Right atrium auricular region (tissue), 2 donors: ENCODE results near the gene DHODH. TPM values are rescaled to one million over a fixed set of nuclear protein-coding genes. Genes with fewer than 3 reads are reported as not detected.

ENCODE experiments used
- DNase-seq: peaks from one replicate; pipeline ENCODE4 v3.0.0-alpha.2; 2019; ENCODE audit warnings: low spot score
- H3K27ac ChIP-seq, 2 donors: fragments of 200-600 bp; sonication (generic); 1 replicate in 1 of 2; 2 replicates in 1 of 2; pipeline ENCODE4 v1.5.1; 2016 to 2019
- H3K27me3 ChIP-seq, 2 donors: fragments of 200-600 bp; sonication (generic); one replicate each; pipeline versions ENCODE4 v1.5.1 to v1.6.0; 2017 to 2019
- H3K36me3 ChIP-seq: fragments of 200-600 bp; sonication (generic); one replicate; pipeline ENCODE4 v1.5.1; 2016
- H3K4me1 ChIP-seq, 2 donors: fragments of 200-600 bp; sonication (generic); one replicate each; pipeline versions ENCODE4 v1.5.1 to v1.6.0; 2017 to 2019
- H3K4me3 ChIP-seq, 2 donors: fragments of 200-600 bp; sonication (generic); 1 replicate in 1 of 2; 2 replicates in 1 of 2; pipeline ENCODE4 v1.5.1; 2017 to 2019; ENCODE audit warnings: mild to moderate bottlenecking in 1 of 2, moderate library complexity in 1 of 2
- H3K9me3 ChIP-seq, 2 donors: fragments of 200-600 bp; sonication (generic); one replicate each; pipeline ENCODE4 v1.5.1; 2019
- CTCF ChIP-seq, 2 donors: fragments of 200-600 bp; sonication (generic); IDR thresholded peaks; one replicate each; pipeline ENCODE4 v1.5.1; 2019; ENCODE audit warnings: antibody characterized with exemption in 2 of 2
- total RNA-seq, 2 donors: library from RNA; depleted of rRNA; stranded (reverse); fragments of >200 nt; gene quantifications; one replicate each; pipeline ENCODE4 v1.1.0, GENCODE V29; 2016

DHODH gene
- 10 to 100 TPM; 39.4 to 52.0 TPM for total RNA-seq

GRCh38 chr16:72008424-72009216 lies at the start of gene DHODH:
TSS of gene DHODH (plus strand) at chr16:72008744. CDS start at chr16:72008765, 21 bp downstream.
- Histone ChIP-seq H3K36me3 (peaks cover 8% of the 10 kb centered on the region), H3K27ac (peak within 1 kb of the TSS; percentile 68 to 74), H3K4me3 (peak within 1 kb of the TSS; percentile 85 to 89), H3K4me1 (peaks cover 0 to 30% of the 10 kb centered on the region in 2 donors), H3K9me3 (no peaks in the 10 kb centered on the region), H3K27me3 (no peaks in the 10 kb centered on the region)
- peak in 1 of 2 donors; percentile 27 for TF ChIP-seq CTCF (IDR thresholded peaks at IDR 0.05)
- peak; percentile 97 for DNase-seq

- DNase-seq = peak; percentile 91
- H3K9me3 ChIP-seq = no peaks in the 10 kb centered on the region
- H3K36me3 ChIP-seq = no peaks in the 10 kb centered on the region
- TF ChIP-seq CTCF (IDR thresholded peaks at IDR 0.05) = peak; percentile 50 to 85
- no peaks in the 10 kb centered on the region for H3K4me1 ChIP-seq
- no peaks in the 10 kb centered on the region for H3K27me3 ChIP-seq
- no peak overlapping the region for H3K4me3 ChIP-seq
- no peak overlapping the region for H3K27ac ChIP-seq
Observed at GRCh38 chr16:71961066-71962039, 47.2 kb upstream of the DHODH start.

- H3K27ac ChIP-seq = no peak overlapping the region
- DNase-seq = no peak
- H3K36me3 ChIP-seq = no peaks in the 10 kb centered on the region
- TF ChIP-seq CTCF (IDR thresholded peaks at IDR 0.05) = no peak
- no peaks in the 10 kb centered on the region for H3K27me3 ChIP-seq
- no peaks in the 10 kb centered on the region for H3K9me3 ChIP-seq
- H3K4me3 ChIP-seq = no peak overlapping the region
- H3K4me1 ChIP-seq = no peaks in the 10 kb centered on the region
Observed at GRCh38 chr16:71963125-71963875, 45.2 kb upstream of the DHODH start.

GRCh38 chr16:71965223-71965622 lies 43.3 kb upstream of the DHODH start:
- H3K36me3 ChIP-seq = no peaks in the 10 kb centered on the region
- no peaks in the 10 kb centered on the region for H3K27me3 ChIP-seq
- H3K4me1 ChIP-seq = no peaks in the 10 kb centered on the region
- no peak overlapping the region for H3K4me3 ChIP-seq
- no peaks in the 10 kb centered on the region for H3K9me3 ChIP-seq
- TF ChIP-seq CTCF (IDR thresholded peaks at IDR 0.05) = no peak
- no peak overlapping the region for H3K27ac ChIP-seq
- DNase-seq = no peak

GRCh38 chr16:71966932-71967331 lies 41.6 kb upstream of the DHODH start:
- Histone ChIP-seq H3K4me1 (no peaks in the 10 kb centered on the region), H3K36me3 (no peaks in the 10 kb centered on the region), H3K27ac (no peak overlapping the region), H3K9me3 (no peaks in the 10 kb centered on the region), H3K27me3 (no peaks in the 10 kb centered on the region), H3K4me3 (no peak overlapping the region)
- DNase-seq = no peak
- TF ChIP-seq CTCF (IDR thresholded peaks at IDR 0.05) = no peak
